ENCODE measurements around the gene LY6G5B.

DNA sequence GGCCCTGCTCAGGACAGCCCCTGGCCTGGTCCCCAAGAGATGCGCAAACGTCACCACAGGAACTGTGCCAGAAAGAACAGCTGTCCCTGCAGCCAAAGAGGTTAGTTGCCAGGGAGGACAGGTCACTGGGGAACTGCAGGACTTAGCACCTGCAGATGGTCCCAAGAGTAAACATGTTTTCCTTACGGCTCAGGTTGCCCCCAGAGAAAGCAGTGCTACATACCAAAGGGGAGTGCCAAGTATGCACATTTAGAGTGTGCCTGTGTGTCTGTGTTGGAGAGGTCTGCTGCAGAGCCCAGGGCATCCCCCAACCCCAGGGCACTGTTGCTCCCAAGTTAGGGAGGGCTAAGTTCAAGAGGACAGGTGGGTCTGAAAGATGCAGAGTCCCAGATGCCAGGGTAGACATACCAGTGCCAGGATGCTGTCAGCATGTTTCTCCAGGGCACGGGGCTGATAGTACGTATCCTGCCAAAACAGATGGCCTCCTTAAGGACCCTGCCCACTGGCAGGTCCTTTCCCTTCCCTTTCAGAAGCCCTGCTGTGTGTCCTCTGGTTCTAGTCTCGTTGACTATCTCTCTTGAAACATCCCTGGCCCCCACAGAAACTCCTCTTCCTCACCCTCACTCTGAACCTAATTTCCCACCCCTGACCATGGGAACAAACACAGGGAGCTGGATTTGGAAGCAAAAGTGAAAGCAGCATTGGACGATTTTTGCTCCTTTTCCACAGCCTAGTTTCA is 32.1 kb downstream of the LY6G5B start:
- no peak for TF ChIP-seq CTCF (IDR thresholded peaks at IDR 0.05 in 4 of 5, conservative IDR thresholded peaks at IDR 0.05 in 1 of 5)
- TF ChIP-seq POLR2A (IDR thresholded peaks at IDR 0.05) = no peak

Data from gastrocnemius medialis (tissue), 4 donors.